Measurements from ENCODE around the gene DDX25.

Gene DDX25

DNA sequence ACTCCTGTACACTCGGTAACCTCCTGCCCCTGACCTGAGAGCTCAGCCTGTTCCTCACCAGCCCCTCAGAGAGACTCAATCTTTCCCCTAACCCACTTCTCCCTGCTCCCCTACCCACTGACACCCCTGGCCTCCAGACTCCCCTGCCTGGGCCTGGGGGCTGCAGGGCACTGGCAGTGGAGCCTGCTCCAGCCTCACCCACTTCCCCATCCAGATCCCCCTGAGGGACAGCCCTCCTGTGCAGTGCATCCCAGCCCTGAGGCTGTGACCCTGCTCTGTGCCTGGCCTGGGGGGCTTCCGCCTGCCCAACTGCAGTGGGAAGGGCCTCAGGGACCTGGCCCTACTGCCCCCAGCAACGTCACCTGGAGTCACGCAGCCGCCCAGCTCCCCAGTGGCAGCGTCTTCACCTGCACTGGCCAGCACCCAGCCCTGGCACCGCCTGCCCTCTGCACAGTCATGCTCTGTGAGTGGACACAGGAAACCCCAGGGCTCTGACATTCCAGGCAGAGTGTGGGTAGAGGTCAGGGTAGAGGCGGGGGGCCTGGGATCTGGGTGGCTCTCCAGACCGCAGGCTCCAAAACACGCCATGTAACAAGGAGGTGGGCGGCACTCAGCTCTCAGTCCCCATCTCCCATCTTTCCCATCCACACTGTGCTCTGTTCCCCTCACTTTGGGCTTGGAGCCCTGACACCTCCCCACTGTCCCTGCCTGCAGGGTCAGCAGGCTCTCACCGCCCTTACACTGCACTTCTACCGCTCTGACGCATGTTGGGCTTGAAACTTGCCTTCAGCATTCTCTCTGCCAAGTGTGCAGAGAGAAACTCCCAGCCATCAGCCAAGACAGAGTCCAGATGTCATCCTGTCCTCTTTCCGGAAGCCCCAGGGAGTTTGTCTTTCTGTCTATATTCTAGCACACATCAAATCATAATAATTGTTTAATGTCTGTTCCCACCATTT is 46.7 kb downstream of the DDX25 start:
- peak; percentile 80 for DNase-seq (ENCODE audit: low spot score)

DNA sequence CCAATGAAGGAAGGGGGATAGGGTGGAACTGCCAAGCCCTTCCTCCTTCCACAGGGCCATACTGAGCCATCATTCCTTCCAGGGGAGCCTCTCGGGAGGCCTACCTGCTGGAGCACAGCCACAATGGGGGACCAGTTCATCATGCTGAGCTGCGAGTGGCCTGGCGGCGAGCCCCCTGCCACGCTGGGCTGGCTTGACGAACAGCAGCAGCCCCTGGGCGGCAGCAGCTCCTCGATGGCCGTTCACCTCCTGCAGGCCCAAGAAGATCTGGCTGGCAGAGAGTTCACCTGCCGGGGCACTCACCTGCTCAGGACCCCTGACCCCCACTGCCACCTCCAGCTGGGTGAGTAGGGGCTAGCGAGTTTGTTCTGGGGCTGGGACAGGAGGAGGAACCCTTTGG is 47.4 kb downstream of the DDX25 start:
- DNase-seq (ENCODE audit: low spot score) = no peak

DNA sequence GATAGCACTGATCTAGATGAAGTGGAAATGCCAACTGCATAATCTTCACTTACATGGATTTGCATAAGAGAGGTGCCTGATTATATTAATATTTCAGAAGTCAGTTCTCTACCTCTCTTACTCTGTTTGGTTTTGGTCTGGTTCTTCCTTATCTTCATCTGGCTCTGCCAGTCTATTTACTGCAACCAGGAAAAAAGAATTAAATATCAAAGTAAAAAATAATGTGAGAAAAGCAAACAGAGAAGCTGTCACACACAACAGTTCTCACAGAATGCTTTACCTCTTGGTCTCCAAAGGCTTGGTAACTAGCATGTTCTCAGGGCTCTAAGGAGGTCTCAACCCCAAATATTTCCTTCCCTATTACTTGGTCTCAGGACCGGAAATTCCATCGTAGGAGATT is 48.3 kb downstream of the DDX25 start:
- no peak for DNase-seq (ENCODE audit: low spot score)

DNA sequence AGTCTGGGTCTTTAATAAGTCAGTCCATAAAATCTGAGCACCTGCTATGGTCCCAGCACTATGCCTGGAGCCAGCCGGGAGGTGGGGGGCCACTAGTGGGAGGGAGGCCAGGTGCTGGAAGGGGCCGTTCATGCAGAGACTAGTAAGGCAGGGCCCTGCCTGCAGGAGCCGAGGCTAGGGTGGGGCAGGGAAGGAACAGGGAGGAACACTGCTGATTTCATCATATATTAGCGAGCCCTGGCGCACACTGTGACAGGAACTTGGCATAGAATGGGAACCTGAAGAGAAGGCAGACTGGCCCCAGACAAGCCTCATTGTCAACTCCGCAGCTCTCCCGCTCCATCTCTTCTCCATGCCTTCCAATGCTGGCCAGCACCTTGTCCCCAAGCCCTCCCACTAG is 48.7 kb downstream of the DDX25 start:
- DNase-seq (ENCODE audit: low spot score) = no peak

DNA sequence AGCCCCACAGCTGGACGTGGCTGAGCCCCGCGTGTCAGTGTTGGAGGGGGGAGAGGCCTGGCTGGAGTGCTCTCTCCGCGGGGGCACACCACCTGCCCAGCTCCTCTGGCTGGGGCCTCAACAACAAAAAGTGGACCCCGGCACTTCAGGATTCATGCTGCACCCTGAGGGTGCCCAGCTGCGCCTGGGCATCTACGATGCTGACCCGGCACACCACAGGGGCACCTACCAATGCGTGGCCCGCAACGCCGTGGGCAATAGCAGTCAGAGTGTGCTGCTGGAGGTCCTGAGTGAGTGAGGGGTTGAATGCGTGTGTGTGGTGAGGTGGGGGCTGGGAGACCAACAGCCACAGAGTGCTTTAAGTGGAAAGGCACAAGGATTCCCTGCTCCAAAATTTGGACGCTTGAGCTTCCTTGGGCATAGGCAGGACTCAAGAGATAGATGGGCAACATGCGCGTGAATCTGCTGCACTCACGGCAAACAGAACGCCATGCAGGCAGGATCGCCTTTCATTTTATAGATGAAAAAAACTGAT is 49.2 kb downstream of the DDX25 start:
- no peak for DNase-seq (ENCODE audit: low spot score)

DNA sequence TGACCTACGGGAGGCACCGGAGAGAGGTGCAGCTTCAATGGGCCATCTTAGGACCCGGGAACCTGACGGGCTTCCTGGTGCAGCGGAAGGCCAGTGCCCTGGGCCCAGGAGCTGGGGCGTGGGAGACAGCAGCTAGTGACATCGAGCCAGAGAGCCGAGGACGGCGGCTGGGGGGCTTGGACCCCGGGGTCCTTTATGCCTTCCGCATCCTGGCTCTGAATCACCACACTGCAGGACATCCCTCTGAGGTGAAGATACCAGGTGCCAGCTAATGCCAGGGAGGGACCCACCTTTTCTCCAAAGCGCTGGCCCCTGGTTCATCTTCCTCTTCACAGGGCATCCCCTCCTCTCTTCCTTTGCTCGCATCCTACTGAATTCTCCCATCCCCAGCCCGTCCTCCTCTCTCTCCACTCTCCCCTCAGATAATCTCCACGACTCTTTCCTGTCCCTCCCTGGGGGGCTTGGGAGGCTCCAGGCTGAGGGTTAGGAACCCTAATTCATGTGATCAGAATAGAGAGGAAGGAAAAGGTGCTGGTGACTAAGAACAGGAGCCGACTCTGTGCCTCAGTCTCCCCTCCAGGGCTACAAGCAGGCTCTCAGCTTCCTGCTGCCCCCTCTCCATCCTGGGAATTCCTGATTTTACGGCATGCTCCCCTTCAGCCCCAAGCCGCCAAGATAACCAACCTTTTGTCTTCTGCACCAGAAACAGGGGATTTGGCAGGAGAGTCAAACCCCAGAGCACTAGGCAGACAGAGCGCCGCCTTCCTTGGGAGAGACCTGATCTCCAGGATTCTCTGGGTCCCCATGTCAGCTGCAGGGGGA is 50.0 kb downstream of the DDX25 start:
- no peak for DNase-seq (ENCODE audit: low spot score)

DNA sequence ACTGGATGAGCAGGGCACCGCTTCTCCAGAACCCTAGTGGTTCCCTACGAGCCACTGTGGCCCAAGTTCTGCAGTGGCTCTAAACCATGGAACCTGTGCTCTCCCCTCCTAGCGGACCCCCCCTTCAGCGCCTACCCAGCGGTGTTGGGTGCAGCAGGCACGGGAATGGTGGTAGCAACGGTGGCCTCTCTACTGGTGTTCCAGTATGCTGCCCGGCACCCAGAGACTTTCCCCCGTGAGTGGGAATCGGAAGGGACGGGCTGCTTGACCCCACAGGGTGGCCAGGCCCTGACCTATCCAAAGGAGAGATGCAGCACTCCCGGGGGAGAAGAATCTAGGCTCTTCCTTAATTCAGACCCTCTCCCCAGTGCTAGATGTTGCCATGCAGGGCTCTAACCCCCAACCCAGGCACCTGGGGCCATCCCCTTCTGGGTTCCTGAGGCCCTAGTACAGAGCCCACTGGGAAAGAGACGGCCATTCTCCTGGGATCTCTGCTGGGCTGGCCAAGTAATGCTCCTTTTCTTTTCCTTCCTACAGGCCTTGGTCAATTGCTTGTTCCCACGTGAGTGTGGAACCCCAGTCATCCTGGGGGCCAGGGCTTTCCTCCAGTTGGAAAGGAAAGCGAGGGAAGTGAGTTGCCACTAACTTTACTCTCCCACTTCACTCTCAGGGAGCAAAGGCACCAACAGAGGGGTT is 50.8 kb downstream of the DDX25 start:
- no peak for DNase-seq (ENCODE audit: low spot score)

DNA sequence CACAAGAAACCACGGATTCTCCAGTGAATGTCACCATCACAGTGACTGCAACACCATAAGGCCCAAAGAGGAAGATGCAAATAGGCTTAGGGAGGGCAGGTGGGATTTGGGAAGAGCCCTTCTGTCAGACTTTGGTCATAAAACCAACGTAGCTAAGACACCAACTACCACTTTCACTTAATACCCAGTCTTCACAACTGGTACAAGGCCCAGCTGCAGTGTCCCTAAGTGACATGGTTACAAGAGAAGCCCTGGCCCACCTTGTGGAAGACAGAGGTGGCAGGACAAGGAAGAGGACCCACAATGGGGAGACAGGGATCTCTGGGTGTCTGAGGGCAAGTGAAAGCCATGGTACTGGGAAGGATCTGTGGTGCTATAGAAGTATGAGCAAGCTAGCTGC is 51.5 kb downstream of the DDX25 start:
- DNase-seq (ENCODE audit: low spot score) = no peak

DNA sequence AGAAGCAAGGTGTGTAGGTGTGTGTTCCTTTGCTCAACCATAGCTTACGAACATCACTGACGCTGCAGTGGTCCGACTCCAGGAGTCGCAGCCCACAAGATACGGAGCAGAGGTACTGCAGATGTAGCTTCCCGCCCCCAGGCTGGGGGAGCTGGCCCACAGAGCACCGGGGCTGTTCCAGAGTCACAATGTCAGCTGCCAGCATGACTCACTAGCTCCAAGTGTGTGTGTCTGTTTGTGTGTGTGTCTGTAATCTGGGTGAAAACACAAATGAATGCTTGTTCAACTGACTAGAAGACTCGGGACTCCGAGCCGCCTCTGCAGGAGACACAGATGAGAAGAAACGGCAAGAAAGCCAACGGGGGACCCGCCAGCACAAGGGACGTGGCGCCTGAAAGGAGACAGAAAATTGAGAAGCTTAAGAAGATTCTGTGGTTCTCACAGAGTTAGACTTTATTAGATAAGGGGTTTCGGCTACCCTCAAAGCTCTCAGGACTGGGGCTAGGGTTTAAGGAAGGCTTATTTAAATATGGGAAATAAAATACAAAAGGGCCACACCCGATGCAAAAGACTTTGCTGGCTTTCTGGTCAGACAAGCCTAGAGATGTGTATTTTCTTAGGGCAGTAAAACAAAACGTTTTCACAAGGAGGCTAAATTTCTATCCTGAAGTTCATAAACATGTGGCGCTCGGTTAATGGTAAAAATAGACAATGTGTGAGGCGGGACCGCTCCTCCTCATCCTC is 52.3 kb downstream of the DDX25 start:
- DNase-seq (ENCODE audit: low spot score) = no peak

DNA sequence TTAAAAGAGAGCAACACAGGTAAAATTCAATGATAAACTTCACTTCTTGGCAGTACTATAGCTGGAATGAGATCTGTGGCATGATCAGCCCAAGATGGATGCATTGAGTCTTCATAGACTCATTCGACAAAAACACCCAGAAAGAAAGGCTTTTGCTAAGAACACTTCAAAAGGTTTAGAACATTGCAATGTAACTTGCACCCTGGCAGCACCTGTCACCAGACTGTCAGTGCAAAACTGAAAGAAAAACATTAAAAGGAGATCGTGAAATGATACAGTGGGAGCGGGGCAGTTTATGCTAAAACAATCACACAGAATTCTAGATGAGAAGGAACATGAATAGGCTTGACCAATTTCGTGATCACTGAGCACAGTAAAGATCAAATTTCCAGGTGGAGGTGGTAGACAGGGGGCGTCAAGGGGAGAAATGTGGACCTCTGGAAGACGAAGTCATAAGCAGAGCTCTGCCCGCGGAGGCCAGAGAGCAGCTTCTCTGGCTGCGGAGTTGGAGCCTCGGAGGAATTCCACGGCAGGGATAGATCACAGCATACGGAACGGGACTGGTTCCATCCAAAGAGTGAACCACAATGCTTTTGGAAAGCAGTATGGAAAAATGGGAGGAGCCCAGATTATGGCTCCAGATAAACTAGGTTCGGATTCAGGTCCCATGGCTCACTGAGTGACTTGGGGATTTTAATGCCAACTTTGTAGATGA is 53.5 kb downstream of the DDX25 start:
- no peak for DNase-seq (ENCODE audit: low spot score)

DNA sequence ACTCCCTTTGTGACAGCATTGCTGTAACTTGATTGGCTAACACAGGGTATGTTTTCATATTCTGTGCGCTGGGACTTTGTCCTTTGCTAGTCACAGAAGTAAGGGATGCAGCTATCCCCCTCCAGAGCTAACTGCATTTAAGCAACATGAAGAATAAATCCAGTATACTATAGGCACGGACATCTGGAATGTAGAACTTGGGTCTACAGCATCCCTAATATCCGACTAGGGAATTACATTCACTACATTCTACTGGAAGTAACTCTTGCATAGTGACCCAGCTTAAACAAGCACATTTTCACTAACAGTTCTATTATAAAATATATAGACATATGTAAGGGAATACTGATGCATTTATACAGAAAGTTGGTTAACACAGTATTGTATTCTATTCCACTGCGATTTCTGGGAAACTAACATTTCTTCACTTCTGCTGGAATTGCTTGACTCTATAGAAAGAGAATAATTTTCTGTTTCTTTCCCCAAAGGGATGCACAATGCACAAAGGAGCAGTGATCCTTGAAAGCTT is 54.6 kb downstream of the DDX25 start:
- no peak for DNase-seq (ENCODE audit: low spot score)

DNA sequence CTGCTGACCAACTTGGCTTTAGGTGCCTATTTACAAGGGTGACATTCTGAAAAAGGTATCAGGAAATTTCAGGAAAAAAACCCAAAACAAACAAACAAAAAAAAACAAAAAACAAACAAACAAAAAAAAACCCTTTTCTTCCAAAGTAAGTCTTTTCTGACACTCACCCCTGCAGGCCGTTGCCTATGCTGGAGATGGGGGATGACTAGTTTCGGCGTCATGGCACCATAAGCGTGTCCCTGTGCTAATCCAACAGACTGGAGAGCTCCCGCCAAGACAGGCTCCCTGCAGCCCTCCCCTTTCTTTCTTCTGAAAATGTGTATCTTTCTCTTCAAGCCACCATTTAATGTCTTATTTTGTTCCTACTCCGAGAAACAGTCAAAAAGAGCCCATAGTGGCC is 55.2 kb downstream of the DDX25 start:
- DNase-seq (ENCODE audit: low spot score) = no peak

DNA sequence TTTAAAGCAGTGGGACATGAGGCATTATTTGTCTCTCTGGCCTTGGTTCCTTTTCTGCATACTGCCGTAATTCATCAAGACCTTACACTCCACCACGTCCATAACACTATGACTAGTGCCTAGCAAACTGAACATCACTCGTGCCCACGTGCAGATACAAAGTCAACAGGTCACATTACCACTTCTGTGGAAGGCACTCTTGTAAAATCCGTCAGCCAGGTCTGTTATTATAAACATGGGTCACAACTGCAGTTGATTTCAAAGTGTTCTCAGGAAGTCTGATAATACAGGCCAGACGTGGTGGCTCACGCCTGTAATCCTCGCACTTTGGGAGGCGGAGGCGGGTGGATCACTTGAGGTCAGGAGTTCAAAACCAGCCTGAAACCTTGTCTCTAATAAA is 55.6 kb downstream of the DDX25 start:
- DNase-seq (ENCODE audit: low spot score) = no peak

DNA sequence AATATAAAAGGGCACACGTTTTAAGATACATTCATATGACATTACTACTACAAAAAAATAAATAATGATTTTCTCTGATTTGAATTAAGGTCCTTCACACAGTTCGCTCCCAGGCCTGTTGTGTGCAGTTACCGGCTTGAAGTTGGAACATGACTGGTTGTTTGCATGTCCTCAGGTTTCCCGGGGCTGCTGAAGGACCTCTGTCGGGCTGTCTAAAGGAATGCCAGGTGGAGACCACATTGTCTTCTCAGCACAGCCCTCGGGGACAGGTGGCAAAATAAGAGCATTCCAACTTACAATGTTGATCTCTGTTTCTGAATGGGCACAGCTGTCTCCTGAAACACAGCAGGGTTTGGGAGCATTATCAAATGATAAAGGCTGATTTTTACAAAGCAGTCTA is 56.5 kb downstream of the DDX25 start:
- DNase-seq (ENCODE audit: low spot score) = no peak

DNA sequence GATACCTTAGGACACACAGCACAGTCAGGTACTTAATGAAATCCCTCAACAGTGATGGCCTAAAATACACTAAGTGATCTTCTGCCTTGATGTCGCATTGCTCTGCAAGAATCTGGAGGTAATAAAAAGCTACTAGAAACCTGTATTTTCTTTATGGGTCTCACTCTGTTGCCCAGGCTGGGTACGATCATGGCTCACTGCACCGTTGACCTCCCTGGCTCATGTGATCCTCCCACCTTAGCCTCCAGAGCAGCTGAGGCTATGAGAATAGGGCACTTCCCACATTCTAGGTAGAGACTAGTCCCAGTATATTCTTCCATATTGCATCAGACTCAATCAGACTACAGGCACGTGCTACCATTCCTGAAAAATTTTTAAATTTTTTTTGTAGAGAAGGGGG is 63.2 kb downstream of the DDX25 start:
- DNase-seq (ENCODE audit: low spot score) = no peak

DNA sequence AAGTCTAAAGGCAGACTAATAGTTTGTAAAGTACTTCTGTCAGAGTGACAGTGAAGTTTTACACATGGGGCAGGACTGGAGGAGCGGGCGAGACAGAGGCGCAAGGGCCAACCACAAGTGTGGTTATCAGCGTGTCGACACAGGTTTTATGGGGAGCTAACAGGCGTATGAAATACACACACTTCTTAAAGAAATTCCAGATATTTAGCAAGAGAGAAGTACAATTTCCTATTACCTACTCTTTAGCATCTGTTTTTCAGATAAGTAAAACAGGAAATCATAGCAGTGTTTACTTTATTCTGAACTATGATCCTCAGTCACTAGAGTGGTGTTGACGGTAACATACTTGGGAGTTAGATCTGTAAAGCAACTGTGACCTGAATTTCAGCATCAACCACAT is 64.0 kb downstream of the DDX25 start:
- no peak for DNase-seq (ENCODE audit: low spot score)

DNA sequence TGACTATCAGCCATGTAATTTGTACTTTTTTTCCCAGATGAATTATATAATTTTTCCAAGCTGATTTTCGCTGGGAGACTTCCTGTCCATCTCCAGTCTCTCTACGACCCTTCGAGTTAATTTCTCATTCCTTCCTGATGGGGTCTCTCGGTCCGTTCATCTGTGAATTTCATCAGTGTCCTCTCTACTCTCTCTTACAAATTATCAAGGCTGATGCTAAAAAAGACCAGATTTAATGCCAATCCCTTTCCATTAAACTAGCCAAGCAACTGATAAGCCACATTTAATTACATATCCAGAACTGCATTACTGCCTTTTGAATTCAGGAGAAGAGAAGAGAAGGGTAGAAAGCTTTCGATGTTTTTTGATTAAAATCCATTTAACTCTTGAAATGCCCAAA is 67.3 kb downstream of the DDX25 start:
- no peak for DNase-seq (ENCODE audit: low spot score)

DNA sequence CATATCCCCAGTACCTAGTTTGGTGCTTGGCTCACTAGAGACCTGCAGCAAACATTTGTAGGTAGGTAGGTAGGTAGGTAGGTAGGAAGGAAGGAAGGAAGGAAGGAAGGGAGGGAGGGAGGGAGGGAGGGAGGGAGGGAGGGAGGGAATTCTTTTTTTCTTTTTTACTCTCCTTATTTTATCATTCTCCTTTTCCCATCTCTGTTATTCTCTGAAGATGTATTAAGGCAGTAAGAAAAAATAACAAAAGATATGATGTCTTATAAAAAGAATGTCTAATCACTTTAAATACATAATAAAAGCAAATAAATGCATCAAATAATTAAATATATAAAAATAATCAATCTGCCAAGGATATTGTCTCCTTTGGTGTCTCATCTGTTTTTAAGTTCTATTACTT is 70.0 kb downstream of the DDX25 start:
- DNase-seq (ENCODE audit: low spot score) = no peak

DNA sequence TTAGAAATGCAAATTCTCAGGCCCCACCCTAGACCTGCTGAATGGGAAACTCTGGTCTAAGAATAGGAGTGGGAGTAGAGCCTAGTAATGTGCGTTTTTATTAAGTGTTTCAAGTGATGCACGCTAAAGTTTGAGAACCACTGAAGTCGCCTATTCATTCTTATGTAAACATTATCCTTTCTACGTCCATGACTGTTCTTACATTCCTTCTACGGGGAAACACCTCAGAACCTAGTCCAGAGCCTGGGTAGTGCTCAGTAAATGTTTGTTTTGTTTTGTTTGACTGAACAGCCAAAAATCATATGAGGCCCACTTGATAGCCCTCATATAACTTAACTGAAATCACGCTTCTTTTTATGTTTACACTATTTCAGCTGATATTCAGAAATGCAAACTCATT is 71.3 kb downstream of the DDX25 start:
- DNase-seq (ENCODE audit: low spot score) = no peak

DNA sequence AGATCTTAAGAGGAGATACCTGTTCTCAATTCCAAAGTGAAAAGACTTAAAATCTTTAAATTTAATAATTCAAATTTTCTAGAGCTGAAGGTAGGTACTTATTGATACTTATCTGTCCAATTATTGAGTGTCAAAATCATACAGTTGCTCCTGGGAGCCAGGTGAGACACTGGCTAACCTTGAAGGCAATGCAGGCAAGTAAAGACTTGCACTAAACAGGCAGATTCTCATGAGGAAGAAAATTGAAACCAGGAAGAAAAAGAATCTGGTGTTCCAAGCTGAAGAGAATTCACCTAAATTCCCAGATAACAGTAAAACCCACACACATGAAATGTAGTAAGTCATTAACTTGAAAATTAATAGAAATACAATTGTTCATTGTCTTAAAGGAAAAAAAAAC is 71.8 kb downstream of the DDX25 start:
- DNase-seq (ENCODE audit: low spot score) = no peak

DNA sequence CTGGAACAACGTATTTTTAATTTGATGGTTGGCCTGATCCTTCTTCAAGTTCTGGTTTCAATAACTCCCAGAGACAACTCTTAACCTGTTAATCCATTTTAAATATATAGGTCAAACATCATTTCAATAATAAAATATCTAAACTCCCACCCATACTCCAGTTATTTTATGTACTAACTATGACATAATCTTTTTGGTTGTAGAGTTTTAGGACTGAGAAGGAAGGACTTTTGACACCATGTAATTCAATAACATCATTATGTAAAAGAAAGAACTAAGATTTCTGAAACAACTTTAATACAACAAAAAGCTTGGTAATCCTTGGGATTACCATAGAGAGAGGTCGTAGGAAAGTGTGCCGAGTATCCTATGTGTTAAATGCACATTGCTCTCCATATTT is 73.0 kb downstream of the DDX25 start:
- no peak for DNase-seq (ENCODE audit: low spot score)
